Astrocyte of the spinal cord (primary cell): Measurements from ENCODE around the gene GET3.
A peak's percentile ranks its signal among the peaks of the same experiment; 100 is the strongest.

Source experiments
- DNase-seq: peaks from one replicate; pipeline ENCODE4 v3.0.0; 2011; ENCODE audit warnings: low read depth, low spot score
- H3K4me3 ChIP-seq: 2 replicates; pipeline ENCODE4 v1.5.1; 2011; ENCODE audit warnings: low read depth, mild to moderate bottlenecking, low read length, moderate library complexity
- in situ Hi-C: cut with HindIII; loops from 2 replicates; pipeline ENCODE4 v1.10.0; 2017; ENCODE audit warnings: low sequenced_read_pairs
- TF ChIP-seq, protein P1 (sequence below): IDR thresholded peaks from 2 replicates; pipeline ENCODE4 v1.5.1; 2012; ENCODE audit warnings: low read depth, mild to moderate bottlenecking, low read length, inconsistent platforms

The GET3 gene

DNA sequence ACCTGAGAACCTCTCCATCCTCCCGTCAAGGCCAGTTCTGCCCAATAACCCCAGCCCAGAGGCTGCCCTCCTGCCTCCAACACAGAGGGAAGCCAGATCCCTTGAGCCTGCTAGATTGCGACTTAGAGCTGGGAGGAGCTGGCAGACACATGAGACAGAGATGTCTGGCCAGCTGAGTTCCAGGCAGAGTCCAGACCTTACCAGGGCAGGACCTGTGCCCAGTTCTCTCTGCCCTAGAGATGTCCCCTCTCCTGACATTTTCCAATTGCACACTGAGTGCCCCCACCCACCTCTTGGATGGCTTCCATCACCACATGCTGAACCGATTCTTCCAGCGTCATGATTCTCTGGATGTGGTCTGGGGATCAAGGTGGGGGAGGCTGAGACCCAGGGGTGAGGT is 35.0 kb downstream of the GET3 start:
- TF ChIP-seq, protein P1, sequence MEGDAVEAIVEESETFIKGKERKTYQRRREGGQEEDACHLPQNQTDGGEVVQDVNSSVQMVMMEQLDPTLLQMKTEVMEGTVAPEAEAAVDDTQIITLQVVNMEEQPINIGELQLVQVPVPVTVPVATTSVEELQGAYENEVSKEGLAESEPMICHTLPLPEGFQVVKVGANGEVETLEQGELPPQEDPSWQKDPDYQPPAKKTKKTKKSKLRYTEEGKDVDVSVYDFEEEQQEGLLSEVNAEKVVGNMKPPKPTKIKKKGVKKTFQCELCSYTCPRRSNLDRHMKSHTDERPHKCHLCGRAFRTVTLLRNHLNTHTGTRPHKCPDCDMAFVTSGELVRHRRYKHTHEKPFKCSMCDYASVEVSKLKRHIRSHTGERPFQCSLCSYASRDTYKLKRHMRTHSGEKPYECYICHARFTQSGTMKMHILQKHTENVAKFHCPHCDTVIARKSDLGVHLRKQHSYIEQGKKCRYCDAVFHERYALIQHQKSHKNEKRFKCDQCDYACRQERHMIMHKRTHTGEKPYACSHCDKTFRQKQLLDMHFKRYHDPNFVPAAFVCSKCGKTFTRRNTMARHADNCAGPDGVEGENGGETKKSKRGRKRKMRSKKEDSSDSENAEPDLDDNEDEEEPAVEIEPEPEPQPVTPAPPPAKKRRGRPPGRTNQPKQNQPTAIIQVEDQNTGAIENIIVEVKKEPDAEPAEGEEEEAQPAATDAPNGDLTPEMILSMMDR = no peak
- in situ Hi-C loops = no loop called here
- H3K4me3 ChIP-seq = no peak overlapping the region
- DNase-seq = no peak

DNA sequence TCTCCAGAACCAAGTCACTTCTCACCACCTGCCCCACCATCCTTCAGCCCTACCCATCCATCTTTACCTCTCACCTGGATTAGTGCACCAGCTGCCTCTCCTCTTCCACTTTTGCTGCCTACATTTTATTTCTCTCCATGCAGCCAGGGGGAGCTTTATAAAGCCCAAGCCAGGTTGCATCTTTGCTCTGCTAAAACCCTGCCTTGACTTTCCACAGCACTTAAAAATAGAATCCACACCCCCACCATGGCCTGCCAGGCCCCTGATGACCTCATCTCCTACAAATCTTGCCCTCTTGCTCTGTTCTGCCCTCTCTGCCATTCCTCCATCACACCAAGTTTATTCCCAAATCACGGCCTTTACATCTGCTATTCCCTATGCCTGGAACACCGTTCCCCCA is 36.3 kb downstream of the GET3 start:
- in situ Hi-C loops = no loop called here
- no peak overlapping the region for H3K4me3 ChIP-seq
- DNase-seq = no peak
- TF ChIP-seq, protein P1 = peak; percentile 50

DNA sequence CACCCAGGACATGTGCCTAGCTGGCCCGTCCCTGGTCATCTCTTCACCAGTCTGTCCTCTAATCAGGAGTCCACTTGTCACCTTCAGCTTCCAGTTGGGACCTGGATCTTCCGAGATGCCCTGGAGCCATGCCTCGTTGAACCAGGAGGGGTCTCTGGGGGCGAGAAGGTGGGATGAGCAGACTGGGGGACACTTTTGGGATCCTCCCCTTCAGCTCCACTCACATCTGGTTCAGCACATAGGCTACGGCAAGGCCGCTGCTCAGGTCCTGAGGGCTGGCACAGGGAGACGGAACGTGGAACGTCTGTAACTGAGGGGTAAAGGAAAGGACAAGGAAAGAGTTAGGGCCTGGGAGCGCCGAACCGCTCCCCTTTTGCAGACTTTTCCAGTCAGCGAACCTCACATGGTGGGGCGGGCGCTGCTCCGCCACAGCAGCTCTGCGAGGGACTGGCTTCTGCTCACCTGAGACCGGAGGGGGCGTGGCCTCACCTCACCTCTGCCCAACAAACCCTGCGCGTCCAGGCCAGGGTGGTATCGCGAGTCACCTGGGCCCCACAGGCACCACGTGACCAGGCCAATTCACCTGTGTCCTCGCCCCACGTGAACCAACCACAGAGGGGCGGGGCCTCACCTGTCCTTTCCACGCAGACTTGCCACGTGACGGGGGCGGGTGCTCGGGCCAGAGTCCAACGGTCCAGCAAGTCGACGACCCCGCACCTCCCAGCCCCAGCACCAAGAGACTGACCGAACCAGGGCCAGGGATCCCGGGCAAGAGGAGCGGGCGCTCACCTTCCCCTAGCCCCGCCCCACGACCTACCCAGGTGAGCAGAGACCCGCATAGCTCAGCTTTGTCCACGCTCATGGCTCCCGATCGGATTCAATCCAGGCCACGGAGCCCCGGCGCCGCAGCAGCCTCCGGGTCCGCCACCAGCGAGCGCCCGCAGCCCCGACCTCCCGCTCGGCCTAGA is 37.6 kb downstream of the GET3 start, which contains the start of gene HOOK2:
Gene HOOK2 (minus strand): TSS at position 965 of the 968 bp plus-strand sequence. CDS start 103 bp downstream, at position 862.
- H3K4me3 ChIP-seq = peak within 1 kb of the TSS; percentile 67
- in situ Hi-C loops = no loop called here
- DNase-seq = no peak
- TF ChIP-seq, protein P1 = no peak

DNA sequence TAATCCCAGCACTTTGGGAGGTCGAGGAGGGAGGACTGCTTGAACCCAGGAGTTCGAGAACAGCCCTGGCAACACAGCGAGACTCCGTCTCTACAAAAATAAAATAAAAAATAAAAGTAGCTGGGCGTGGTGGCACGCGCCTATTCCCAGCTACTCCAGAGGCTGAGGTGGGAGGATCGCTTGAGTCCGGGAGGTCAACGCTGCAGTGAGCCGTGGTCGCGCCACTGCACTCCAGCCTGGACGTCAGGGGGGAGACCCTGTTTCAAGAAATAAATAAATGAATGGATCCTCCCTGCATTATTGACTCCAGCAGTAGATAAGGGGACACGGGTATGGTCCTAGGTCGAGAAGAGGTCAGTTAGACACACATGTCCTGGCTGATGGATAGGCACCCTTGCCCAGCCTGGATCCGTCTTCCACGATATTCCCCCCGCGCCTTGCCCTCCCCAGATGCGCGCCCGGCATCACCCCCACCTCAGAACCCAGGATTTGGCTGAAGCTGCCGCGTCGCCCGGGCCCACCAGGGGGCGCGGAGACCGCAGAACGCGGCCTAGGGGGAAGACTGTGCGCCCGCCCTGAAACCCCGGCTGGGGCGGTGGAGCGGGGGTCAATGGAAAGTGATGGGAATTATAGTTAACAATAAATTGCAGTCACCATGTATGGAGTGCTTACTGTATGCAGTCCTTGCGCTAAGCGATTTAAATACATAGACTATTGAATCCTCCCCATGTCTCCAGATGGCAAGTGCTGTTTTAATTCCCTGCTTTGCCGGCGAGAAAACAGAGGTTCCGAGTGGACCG is 40.1 kb downstream of the GET3 start:
- H3K4me3 ChIP-seq = peak overlapping the region; percentile 61
- in situ Hi-C loops = no loop called here
- TF ChIP-seq, protein P1 = peak; percentile 96
- peak; percentile 85 for DNase-seq

DNA sequence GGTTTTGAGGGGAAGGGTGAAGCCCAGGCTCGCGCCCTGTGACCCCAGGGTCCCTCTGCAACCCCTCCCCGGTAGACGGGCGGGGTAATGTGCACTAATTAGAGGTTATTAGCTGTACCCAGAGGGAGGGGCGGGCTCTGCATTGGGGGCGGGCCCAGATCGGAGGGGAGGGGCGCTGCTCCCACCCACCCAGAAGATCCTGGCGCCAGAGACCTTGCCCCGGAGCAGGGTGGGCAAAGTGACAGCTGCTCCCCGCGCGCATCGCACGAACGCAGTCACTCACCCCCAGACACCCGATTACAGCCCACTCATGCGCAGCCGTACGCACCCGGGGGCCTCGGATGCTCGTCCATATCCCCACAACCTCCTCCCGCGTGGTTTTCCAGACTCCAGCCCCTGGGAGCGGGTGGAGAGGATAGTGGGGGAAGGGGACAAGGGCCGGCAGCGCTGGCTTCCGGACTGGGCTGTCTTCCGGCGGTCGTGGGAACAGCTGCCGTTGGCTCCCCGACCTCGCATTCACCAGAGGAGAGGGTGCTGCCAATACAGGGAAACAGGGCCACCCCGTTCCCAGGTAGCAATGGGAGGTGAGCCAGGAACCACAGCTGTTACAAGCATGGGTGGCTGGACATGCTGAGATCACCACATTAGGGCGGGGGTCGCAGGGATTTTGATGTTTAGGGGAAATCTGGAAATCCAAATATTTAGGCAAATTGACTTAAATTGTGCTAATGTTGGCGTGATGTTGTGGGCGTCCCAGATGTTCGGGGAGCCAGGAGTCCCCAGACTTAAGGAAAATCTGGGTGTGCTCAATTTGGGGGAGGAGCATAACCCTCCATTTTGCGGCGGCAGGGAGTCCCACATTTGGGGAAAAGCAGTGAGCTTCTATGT is 41.0 kb downstream of the GET3 start:
- peak overlapping the region; percentile 61 for H3K4me3 ChIP-seq
- DNase-seq = peak; percentile 86
- in situ Hi-C loops = no loop called here
- TF ChIP-seq, protein P1 = no peak

DNA sequence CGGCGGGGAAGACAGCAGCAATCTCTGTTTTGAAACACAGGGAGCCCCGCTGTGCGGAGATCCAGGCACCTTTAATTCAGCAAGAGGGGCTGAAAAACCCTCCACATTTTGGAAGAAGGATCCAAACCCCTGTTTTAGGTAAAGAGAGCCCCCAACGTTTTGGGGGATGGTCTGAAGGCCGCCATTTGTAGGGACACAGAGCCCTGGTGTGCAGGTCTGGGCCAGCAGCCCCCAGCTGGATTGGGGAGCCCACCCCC is 41.5 kb downstream of the GET3 start:
- in situ Hi-C loops = no loop called here
- H3K4me3 ChIP-seq = peak overlapping the region; percentile 61
- TF ChIP-seq, protein P1 = no peak
- no peak for DNase-seq
